H1 (cell line): ENCODE results near the gene IFITM2. TPM values are rescaled to one million over a fixed set of nuclear protein-coding genes. Genes with fewer than 3 reads are reported as not detected.
"Not testable (repeated sequence)": the region's sequence is repeated elsewhere in the genome, so short reads cannot be mapped to it uniquely, and the experiment has no call there.

Experiments used
- CTCF ChIA-PET: fragments of 300-600 bp; sonication (Branson Sonifier 250); formaldehyde crosslinking; loops from one replicate; lab custom pipeline; 2021; ENCODE audit not compliant: partially characterized antibody; lab: Charles Lee
- POLR2A ChIA-PET: fragments of 300-600 bp; sonication (Branson Sonifier 250); formaldehyde crosslinking; loops from one replicate; lab custom pipeline; 2021; ENCODE audit warnings: inconsistent platforms; ENCODE audit not compliant: partially characterized antibody; lab: Charles Lee
- DNase-seq, 2 experiments: peaks; one replicate each; pipeline versions ENCODE4 v3.0.0 to v3.0.0-alpha.2; 2010 to 2022; ENCODE audit warnings: low spot score in 2 of 2, low read depth in 1 of 2, mixed read lengths in 1 of 2
- FAIRE-seq: peaks from 2 replicates; lab custom pipeline; 2011; peaks lifted over from hg19 to GRCh38; lab: Jason Lieb, UNC
- H2AFZ ChIP-seq: 2 replicates; pipeline ENCODE4 v1.8.1; 2012; ENCODE audit warnings: low read length, inconsistent platforms
- H2AK5ac ChIP-seq: 2 replicates; pipeline ENCODE4 v1.6.1; 2013; ENCODE audit warnings: low read depth, low read length
- H2BK120ac ChIP-seq: replicated peaks from 2 replicates; pipeline ENCODE3; 2013; ENCODE audit warnings: low read depth, low read length, inconsistent platforms
- H2BK12ac ChIP-seq: 2 replicates; pipeline ENCODE4 v1.6.1; 2013; ENCODE audit warnings: low read depth, low read length
- H2BK15ac ChIP-seq: 2 replicates; pipeline ENCODE4 v1.6.1; 2013; ENCODE audit warnings: low read length
- H2BK20ac ChIP-seq: 2 replicates; pipeline ENCODE4 v1.6.1; 2013; ENCODE audit warnings: low read length
- H2BK5ac ChIP-seq: 2 replicates; pipeline ENCODE4 v1.6.1; 2013; ENCODE audit warnings: low read depth, low read length
- H3K14ac ChIP-seq: 2 replicates; pipeline ENCODE4 v1.6.1; 2013; ENCODE audit warnings: inconsistent platforms; ENCODE audit not compliant: insufficient read length
- H3K18ac ChIP-seq: 2 replicates; pipeline ENCODE4 v1.6.1; 2013; ENCODE audit warnings: low read length; ENCODE audit errors: extremely low read depth
- H3K23ac ChIP-seq: 2 replicates; pipeline ENCODE4 v1.6.1; 2013; ENCODE audit warnings: inconsistent platforms; ENCODE audit not compliant: insufficient read length
- H3K23me2 ChIP-seq: 2 replicates; pipeline ENCODE4 v1.6.1; 2013; ENCODE audit warnings: low read depth, low read length
- H3K27ac ChIP-seq: 2 replicates; pipeline ENCODE4 v1.6.1; 2011; ENCODE audit warnings: low read depth, low read length, inconsistent platforms
- H3K27me3 ChIP-seq, 4 experiments: replicated peaks in 1 of 4; 1 replicate in 1 of 4; 2 replicates in 3 of 4; pipeline versions ENCODE4 v1.6.1 to v1.8.1; 2011 to 2013; ENCODE audit warnings: low read length in 3 of 4, mild to moderate bottlenecking in 3 of 4, inconsistent platforms in 2 of 4, mixed read lengths in 2 of 4, moderate library complexity in 1 of 4; ENCODE audit not compliant: control insufficient read depth in 3 of 4, insufficient read depth in 3 of 4; ENCODE audit errors: extremely low read depth in 1 of 4
- H3K36me3 ChIP-seq, 4 experiments: 2 replicates each; pipeline versions ENCODE4 v1.6.1 to v1.8.1; 2011 to 2013; ENCODE audit warnings: mild to moderate bottlenecking in 4 of 4, low read length in 3 of 4, moderate library complexity in 2 of 4, control low read depth in 1 of 4, inconsistent platforms in 1 of 4; ENCODE audit not compliant: insufficient read depth in 4 of 4, control insufficient read depth in 2 of 4
- H3K4ac ChIP-seq: replicated peaks from 2 replicates; pipeline ENCODE3; 2013; ENCODE audit warnings: low read length, low read depth, mixed read lengths, inconsistent platforms; ENCODE audit not compliant: insufficient read length
- H3K4me1 ChIP-seq, 4 experiments: replicated peaks in 1 of 4; 1 replicate in 1 of 4; 2 replicates in 3 of 4; pipeline versions ENCODE4 v1.6.1 to v1.8.1; 2011 to 2013; ENCODE audit warnings: low read length in 3 of 4, inconsistent platforms in 2 of 4, mixed read lengths in 1 of 4; ENCODE audit not compliant: insufficient read depth in 4 of 4, control insufficient read depth in 3 of 4
- H3K4me2 ChIP-seq, 2 experiments: 2 replicates each; pipeline versions ENCODE4 v1.6.1 to v1.8.1; 2011 to 2013; ENCODE audit warnings: low read depth in 2 of 2, low read length in 2 of 2, control low read depth in 1 of 2, inconsistent platforms in 1 of 2, mild to moderate bottlenecking in 1 of 2; ENCODE audit not compliant: insufficient read depth in 1 of 2
- H3K4me3 ChIP-seq, 4 experiments: fragments of 200-600, 300-600 bp in 1 of 4; sonication (generic), shearing (Covaris generic), sonication (Bioruptor Twin) in 1 of 4; 2 replicates each; pipeline versions ENCODE4 v1.5.1 to v1.8.1; 2011 to 2016; ENCODE audit warnings: low read length in 4 of 4, low read depth in 3 of 4, control low read depth in 2 of 4, inconsistent platforms in 2 of 4, mild to moderate bottlenecking in 2 of 4, mixed read lengths in 1 of 4, moderate library complexity in 1 of 4; ENCODE audit not compliant: insufficient read depth in 2 of 4; ENCODE audit errors: extremely low read depth in 1 of 4
- H3K56ac ChIP-seq: replicated peaks from 2 replicates; pipeline ENCODE3; 2013; ENCODE audit warnings: low read depth, mild to moderate bottlenecking, mixed read lengths, low read length, inconsistent platforms; ENCODE audit not compliant: insufficient read length
- H3K79me1 ChIP-seq: 2 replicates; pipeline ENCODE4 v1.6.1; 2013; ENCODE audit warnings: low read depth, low read length, control low read depth
- H3K79me2 ChIP-seq, 2 experiments: 2 replicates each; pipeline versions ENCODE4 v1.6.1 to v1.8.1; 2012 to 2013; ENCODE audit warnings: low read length in 2 of 2, mild to moderate bottlenecking in 2 of 2, inconsistent platforms in 1 of 2; ENCODE audit not compliant: insufficient read depth in 2 of 2, control insufficient read depth in 1 of 2
- H3K9ac ChIP-seq, 4 experiments: replicated peaks in 1 of 4; 1 replicate in 1 of 4; 2 replicates in 3 of 4; pipeline versions ENCODE4 v1.6.1 to v1.8.1; 2011 to 2013; ENCODE audit warnings: low read depth in 3 of 4, low read length in 3 of 4, control low read depth in 2 of 4, mild to moderate bottlenecking in 2 of 4, moderate library complexity in 2 of 4, inconsistent platforms in 1 of 4; ENCODE audit errors: extremely low read depth in 1 of 4
- H3K9me3 ChIP-seq, 2 experiments: 2 replicates each; pipeline versions ENCODE4 v1.6.1 to v1.8.1; 2012 to 2013; ENCODE audit warnings: mild to moderate bottlenecking in 2 of 2, moderate library complexity in 2 of 2, control low read depth in 1 of 2, inconsistent platforms in 1 of 2, low read depth in 1 of 2, low read length in 1 of 2, mixed read lengths in 1 of 2; ENCODE audit not compliant: insufficient read depth in 2 of 2
- H4K20me1 ChIP-seq, 2 experiments: replicated peaks in 1 of 2; 2 replicates each; pipeline versions ENCODE3 to v1.8.1; 2011 to 2013; ENCODE audit warnings: inconsistent platforms in 2 of 2, low read length in 2 of 2, mild to moderate bottlenecking in 1 of 2; ENCODE audit not compliant: insufficient read depth in 2 of 2, control insufficient read depth in 1 of 2
- H4K5ac ChIP-seq: 2 replicates; pipeline ENCODE4 v1.6.1; 2013; ENCODE audit warnings: low read length, low read depth, mixed read lengths, inconsistent platforms; ENCODE audit not compliant: insufficient read length
- H4K8ac ChIP-seq: 2 replicates; pipeline ENCODE4 v1.8.0; 2013; ENCODE audit warnings: mild to moderate bottlenecking, moderate library complexity, low read length, inconsistent platforms; ENCODE audit not compliant: insufficient read depth; ENCODE audit errors: extremely low read depth
- H4K91ac ChIP-seq: replicated peaks from 2 replicates; pipeline ENCODE3; 2013; ENCODE audit warnings: low read length, mixed read lengths, inconsistent platforms; ENCODE audit not compliant: insufficient read length
- KDM1A ChIP-seq: fragments of 200-600, 300-600 bp; sonication (generic); IDR thresholded peaks from 2 replicates; pipeline ENCODE4 v1.7.1; 2016; ENCODE audit warnings: mild to moderate bottlenecking, low read length, borderline replicate concordance
- RBBP5 ChIP-seq: IDR thresholded peaks from 2 replicates; pipeline ENCODE4 v1.7.1; 2012; ENCODE audit warnings: low read depth, mild to moderate bottlenecking, inconsistent platforms, low read length, moderate library complexity, borderline replicate concordance
- WGBS, 2 experiments: shearing (Covaris generic) in 1 of 2; methylation state at CpG; one replicate each; pipeline versions ENCODE4 v1.1.6 to v1.1.7; 2013 to 2015; ENCODE audit warnings: low lambda C conversion rate in 2 of 2, mixed read lengths in 2 of 2, inconsistent platforms in 1 of 2, low coverage in 1 of 2, missing lambda C conversion rate in 1 of 2; ENCODE audit not compliant: insufficient replicate concordance in 2 of 2, insufficient coverage in 1 of 2, insufficient read length in 1 of 2; ENCODE audit errors: extremely low coverage in 1 of 2, missing lambda C conversion rate in 1 of 2; 5-methylcytosine and 5-hydroxymethylcytosine counted together
- polyA plus RNA-seq, 7 experiments: library from polyadenylated mRNA; depleted of rRNA in 3 of 7; stranded (reverse) in 5 of 7; unstranded in 2 of 7; fragments of >200 nt in 5 of 7; fragments of 200-250 nt in 2 of 7; gene quantifications; 1 replicate in 5 of 7; 2 replicates in 1 of 7; 4 replicates in 1 of 7; pipeline versions ENCODE4 v1.2.1 to v1.2.3, GENCODE V29; 2011 to 2013; ENCODE audit warnings: missing spikeins in 2 of 7, mixed read lengths in 2 of 7
- total RNA-seq: library from RNA; stranded (reverse); fragmentation: NEBNext Ultra II Directional; extraction: Animal tissue kit (Norgen Biotek cat#: 25700); gene quantifications from 2 replicates; pipeline ENCODE4 v1.2.1, GENCODE V29; 2021

Gene IFITM2
- total and polyA plus RNA-seq, 2 of the 8 experiments (the other 6 are each of a cell fraction or from before 2014, with no cell fraction given), result 399 to 764 TPM

DNA sequence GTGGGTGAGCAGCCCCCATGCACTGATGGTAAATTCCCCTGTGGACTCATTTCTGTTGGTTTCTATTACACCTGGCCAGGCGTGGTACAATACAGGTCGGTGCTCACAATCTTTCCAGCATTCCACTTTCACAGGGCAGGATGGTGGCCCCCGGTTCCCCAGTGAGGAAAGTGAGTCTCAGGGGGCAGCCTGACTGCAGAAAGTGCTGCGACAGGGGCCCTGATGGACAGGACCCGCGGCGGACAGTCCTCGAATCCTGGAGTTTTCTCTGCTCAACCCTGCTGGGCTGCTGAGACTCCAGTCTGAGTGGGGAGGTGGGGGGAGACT is 21.8 kb upstream of the IFITM2 start (continued):
- TF ChIP-seq RBBP5 (no peak), KDM1A (no peak)

DNA sequence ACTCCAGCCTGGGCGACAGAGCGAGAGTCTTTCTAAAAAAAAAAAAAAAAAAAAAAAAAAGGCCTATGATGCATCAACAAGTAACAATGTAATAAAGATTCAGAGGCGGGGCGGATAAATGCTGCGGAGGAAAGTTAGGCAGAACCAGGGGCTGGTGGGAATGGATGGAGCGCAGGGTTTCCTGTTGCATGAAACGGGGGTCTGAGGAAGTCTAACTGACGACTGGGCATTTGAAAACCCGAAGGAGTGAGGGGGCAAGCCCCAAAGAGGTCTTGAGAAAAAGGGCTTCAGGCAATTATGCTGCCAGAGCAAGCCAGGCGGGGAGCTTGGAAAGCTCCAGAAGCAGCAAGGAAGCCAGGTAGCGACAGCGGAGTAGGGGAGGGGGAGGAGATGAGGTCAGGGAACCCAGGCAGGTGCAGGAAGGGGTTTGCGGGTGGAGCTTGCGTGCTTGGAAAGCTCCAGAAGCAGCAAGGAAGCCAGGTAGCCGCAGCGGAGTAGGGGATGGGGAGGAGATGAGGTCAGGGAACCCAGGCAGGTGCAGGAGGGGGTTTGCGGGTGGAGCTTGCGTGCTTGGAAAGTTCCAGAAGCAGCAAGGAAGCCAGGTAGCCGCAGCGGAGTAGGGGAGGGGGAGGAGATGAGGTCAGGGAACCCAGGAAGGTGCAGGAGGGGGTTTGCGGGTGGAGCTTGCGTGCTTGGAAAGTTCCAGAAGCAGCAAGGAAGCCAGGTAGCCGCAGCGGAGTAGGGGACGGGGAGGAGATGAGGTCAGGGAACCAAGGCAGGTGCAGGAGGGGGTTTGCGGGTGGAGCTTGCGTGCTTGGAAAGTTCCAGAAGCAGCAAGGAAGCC is 20.4 kb upstream of the IFITM2 start:
- H2AFZ ChIP-seq, H3K9me3 ChIP-seq, H3K23me2 ChIP-seq, H4K91ac ChIP-seq, H3K27ac ChIP-seq, FAIRE-seq, H3K4ac ChIP-seq, H4K20me1 ChIP-seq, H3K23ac ChIP-seq, H4K8ac ChIP-seq, H3K9ac ChIP-seq, H3K4me3 ChIP-seq, H3K79me2 ChIP-seq, H3K79me1 ChIP-seq, H3K56ac ChIP-seq, H2BK5ac ChIP-seq, H3K14ac ChIP-seq, H2BK120ac ChIP-seq, H3K36me3 ChIP-seq, H4K5ac ChIP-seq: not testable (repeated sequence)
- Histone ChIP-seq H3K4me2 (peak overlapping the region in 1 of 2 experiments; percentile 84; a peak in 1 of 4 replicates), H2BK12ac (peak overlapping the region; percentile 80; the same call in 1 of the 2 replicates), H2BK20ac (peak overlapping the region; percentile 72; the same call in 1 of the 2 replicates), H3K18ac (peak overlapping the region; percentile 48), H3K27me3 (peaks cover 5 to 16% (median 13%) of the 10 kb centered on the region in 4 experiments; a peak in 6 of 7 replicates), H3K4me1 (peaks cover 0 to 41% (median 31%) of the 10 kb centered on the region in 4 experiments; a peak in 6 of 7 replicates), H2BK15ac (0 out of 2 replicates have a peak overlapping the region, but pooled peaks have one; percentile 61), H2AK5ac (peak overlapping the region; percentile 53; the same call in 1 of the 2 replicates)
- 93% methylated on average over 25 of the region's 27 CpGs; no CpG with 5 or more reads in 1 of the 2 experiments for WGBS, 2 experiments
- POLR2A ChIA-PET, result interaction anchor here (0.6 to 7.7 kb wide), 8 partner anchors 8 to 76 kb away, joined by 3 to 51 read pairs (median 6); partner anchors contain the start of genes IFITM2 and IFITM5
- CTCF ChIA-PET, result interaction anchor here (0.6 to 3.9 kb wide), 7 partner anchors 15 to 75 kb away, joined by 3 to 30 read pairs (median 3); no protein-coding TSS in a partner anchor
- peak in 1 of 2 experiments; percentile 48 for DNase-seq
